Testis (tissue), 2 donors: Measurements from ENCODE around the gene SLC15A4.

ENCODE experiments used
- POLR2A ChIP-seq: fragments of 450-650 bp; IDR thresholded peaks from one replicate; pipeline ENCODE4 v1.6.1; 2017; ENCODE audit warnings: antibody characterized with exemption, mild to moderate bottlenecking, moderate library complexity
- TF ChIP-seq, protein P1 (sequence below), 3 experiments: fragments of 450-650 bp in 2 of 3; fragments of 200-600 bp in 1 of 3; sonication (generic) in 1 of 3; IDR thresholded peaks; one replicate each; pipeline ENCODE4 v1.5.1; 2016 to 2019; ENCODE audit warnings: antibody characterized with exemption in 3 of 3, mild to moderate bottlenecking in 2 of 3, moderate library complexity in 1 of 3

- TF ChIP-seq, protein P1, sequence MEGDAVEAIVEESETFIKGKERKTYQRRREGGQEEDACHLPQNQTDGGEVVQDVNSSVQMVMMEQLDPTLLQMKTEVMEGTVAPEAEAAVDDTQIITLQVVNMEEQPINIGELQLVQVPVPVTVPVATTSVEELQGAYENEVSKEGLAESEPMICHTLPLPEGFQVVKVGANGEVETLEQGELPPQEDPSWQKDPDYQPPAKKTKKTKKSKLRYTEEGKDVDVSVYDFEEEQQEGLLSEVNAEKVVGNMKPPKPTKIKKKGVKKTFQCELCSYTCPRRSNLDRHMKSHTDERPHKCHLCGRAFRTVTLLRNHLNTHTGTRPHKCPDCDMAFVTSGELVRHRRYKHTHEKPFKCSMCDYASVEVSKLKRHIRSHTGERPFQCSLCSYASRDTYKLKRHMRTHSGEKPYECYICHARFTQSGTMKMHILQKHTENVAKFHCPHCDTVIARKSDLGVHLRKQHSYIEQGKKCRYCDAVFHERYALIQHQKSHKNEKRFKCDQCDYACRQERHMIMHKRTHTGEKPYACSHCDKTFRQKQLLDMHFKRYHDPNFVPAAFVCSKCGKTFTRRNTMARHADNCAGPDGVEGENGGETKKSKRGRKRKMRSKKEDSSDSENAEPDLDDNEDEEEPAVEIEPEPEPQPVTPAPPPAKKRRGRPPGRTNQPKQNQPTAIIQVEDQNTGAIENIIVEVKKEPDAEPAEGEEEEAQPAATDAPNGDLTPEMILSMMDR (IDR thresholded peaks at IDR 0.05), result no peak
- TF ChIP-seq POLR2A, result no peak
Observed at GRCh38 chr12:128745772-128746689, 77.7 kb downstream of the SLC15A4 start.
